ENCODE results near the gene MESD.

The MESD gene

DNA sequence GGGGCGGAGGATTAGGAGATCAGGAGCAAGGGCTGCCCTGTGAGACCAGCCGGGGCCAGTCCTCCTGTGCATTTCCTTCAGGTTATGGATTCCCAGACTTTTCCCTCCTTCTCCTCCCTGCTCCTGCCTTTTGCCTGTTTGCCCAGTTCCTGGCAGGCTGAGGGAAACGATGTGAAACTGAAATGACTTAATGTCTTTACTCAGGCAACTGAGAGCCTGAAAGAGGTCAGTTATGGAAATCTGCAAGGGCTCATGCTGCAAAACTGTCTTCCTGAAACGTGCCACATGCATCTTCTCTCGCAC lies 57.2 kb downstream of the MESD start:
- no peak for DNase-seq

GRCh38 chr15:80931721-80932512 lies 57.7 kb downstream of the MESD start:
- no peak for DNase-seq

- DNase-seq = no peak
Observed at GRCh38 chr15:80931191-80931590, 58.4 kb downstream of the MESD start.

GRCh38 chr15:80929689-80930088 lies 59.9 kb downstream of the MESD start:
- no peak for DNase-seq

DNA sequence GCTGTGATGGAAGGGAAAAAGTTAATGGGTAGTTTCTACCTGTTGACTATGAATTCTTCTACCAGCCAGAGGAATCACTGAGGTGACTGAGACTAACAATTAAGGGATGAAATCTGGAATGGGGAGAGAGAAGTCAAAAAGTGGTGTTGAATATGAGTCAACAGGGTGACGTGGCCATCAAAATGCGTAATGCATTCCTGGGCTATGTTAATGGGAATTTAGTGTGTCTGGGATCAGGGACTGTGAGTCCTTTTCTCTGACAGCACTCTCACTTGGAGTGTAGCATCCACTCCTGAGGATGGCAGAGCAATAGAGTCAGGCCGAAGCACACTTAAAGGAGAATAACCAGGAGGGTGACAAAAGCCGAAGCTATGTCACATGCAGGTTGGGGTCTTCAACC lies 60.4 kb downstream of the MESD start:
- no peak for DNase-seq

GRCh38 chr15:80926126-80926525 lies 63.5 kb downstream of the MESD start:
- no peak for DNase-seq

DNA sequence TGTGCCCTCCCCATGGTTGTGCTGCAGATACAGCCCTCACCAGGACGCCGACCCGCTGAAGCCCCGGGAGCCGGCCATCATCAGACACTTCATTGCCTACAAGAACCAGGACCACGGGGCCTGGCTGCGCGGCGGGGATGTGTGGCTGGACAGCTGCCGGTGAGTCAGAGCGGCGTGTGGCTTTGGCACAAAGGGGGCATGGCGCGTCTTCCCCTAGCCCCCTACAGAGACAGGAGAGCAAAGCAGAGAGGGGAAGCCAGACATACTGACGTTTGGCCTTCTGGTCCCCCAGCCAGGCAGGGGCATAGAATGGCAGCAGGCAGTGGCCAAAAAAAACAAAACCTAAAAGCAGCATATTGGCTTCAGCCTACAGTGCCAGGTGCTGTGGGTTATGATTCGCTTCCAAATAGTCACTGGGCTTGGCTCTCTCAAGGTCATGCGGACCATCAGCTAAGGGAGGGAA lies 64.0 kb downstream of the MESD start:
- no peak for DNase-seq

DNA sequence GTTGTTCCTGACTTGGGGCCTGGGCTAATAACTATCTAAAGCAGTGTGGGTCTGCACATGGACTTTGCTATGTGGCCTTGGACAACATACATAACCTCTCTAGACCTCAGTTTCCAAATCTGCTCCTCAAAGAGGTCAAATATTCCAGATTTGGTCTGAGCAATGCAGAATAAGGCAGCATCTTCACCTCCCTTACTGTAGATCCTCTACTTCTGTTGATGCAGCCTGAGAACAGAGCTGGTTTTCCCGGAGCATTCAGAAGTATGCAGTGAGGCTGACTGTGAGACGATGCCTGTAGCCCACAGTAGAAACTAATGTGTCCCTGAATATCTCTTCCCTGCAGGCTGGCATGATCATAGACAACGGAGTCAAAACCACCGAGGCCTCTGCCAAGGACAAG lies 65.3 kb downstream of the MESD start:
- DNase-seq = no peak

- DNase-seq = no peak
Observed at GRCh38 chr15:80923668-80924067, 66.0 kb downstream of the MESD start.

GRCh38 chr15:80921736-80922410 lies 67.7 kb downstream of the MESD start:
- DNase-seq = no peak

- no peak for DNase-seq
Observed at GRCh38 chr15:80920271-80920699, 69.3 kb downstream of the MESD start.

- DNase-seq = no peak
Observed at GRCh38 chr15:80918196-80918783, 71.3 kb downstream of the MESD start.

DNA sequence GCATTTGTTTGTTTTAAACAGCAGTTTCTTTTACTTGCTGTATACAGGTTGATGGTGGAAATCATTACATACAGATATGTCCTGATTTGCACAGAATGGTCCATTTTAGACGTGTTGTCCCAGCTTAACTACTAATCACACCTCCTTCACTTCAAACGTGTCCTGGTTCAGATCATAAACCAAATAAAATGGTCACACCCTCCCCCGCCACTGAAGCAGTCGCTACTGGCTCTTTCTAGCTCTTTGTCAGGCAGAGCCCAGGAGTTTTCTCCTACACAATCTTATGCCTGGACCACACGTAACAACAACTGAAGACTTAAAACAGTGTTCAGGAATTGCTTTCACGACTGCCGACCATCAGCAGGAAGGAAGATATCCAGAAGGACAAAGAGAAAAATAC lies 73.6 kb downstream of the MESD start:
- no peak for DNase-seq

- peak; percentile 28 for DNase-seq
Observed at GRCh38 chr15:80915472-80915871, 74.1 kb downstream of the MESD start.

- no peak for DNase-seq
Observed at GRCh38 chr15:80913541-80913940, 76.1 kb downstream of the MESD start.

DNA sequence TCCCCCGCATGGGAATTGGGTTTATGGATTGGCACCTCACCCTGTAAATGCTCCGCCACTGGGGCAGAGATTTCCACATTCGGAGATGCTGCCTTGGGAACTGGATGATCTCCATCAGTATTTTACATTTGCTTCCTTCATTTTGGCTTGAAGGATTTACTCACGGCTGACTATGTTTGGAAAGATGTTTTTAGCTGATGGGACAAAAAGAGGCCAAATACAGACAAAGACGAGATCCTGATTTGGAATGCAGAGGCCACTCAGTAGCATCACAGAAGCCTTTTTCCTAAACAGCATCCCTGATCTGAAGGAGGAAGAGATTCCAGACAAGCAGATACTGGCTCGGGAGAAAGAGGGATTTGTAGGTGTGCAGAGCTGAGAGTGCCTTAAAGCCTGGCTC lies 76.9 kb downstream of the MESD start:
- DNase-seq = no peak

- DNase-seq = no peak
Observed at GRCh38 chr15:80911821-80912220, 77.8 kb downstream of the MESD start.

DNA sequence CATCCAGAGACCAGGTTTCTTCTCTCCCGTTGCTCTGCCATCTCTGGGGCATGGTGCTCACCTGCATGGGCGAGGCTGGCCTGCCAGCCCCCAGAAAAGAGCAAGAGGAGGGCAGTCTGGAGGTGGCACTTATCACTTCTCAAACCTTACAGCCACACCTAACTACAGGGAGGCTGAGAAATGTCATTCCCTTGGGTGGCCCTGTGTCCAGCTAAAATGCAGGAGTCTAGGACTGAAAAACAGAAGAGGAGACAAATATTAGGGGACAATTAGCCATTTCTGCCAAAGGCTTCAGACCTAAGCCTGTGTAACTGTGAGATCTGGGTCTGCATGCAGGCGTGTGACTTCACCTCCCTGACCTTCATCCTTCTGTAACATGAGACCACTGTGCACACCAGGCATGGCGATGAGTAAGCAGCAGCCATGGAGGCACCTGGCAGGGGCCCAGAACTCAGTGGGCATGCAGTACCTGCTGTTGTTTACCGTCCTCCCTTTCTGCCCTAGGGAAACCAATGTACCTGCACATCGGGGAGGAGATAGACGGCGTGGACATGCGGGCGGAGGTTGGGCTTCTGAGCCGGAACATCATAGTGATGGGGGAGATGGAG lies 83.4 kb downstream of the MESD start:
- peak; percentile 96 for DNase-seq

DNA sequence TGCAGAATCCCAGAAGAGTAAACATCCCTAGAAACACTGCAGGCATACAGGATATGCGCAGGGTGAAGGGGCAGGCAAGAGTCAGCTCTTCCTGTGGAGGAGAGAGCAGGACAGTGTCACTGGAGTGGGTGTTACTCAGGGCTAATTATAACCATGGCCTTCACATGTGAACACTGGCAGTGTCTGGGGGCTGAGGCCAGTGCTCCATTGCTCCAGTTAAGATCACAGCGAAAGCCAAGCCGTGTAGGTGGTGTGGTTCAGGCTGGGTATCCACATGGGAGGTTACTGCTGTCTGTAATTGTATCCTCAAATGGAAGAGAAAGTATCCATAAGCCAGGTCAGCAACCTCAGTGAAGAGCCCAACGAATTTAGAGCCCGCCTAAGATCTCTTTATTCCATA lies 84.6 kb downstream of the MESD start:
- DNase-seq = peak; percentile 63

GRCh38 chr15:80902298-80902801 lies 87.3 kb downstream of the MESD start:
- no peak for DNase-seq

GRCh38 chr15:80898040-80898439 lies 91.6 kb downstream of the MESD start:
- no peak for DNase-seq

Measured in NCI-H69 (cell line).